Measurements from ENCODE around the gene TFDP1.

Gene TFDP1

GRCh38 chr13:113648216-113648610 lies 63.7 kb downstream of the TFDP1 start:
- DNase-seq (ENCODE audit: low spot score): no peak

GRCh38 chr13:113649212-113649611 lies 64.7 kb downstream of the TFDP1 start:
- no peak for DNase-seq (ENCODE audit: low spot score)

GRCh38 chr13:113650275-113650674 lies 65.7 kb downstream of the TFDP1 start:
- no peak for DNase-seq (ENCODE audit: low spot score)

GRCh38 chr13:113650731-113651148 lies 66.2 kb downstream of the TFDP1 start:
- DNase-seq (ENCODE audit: low spot score): no peak

GRCh38 chr13:113651511-113652403 lies 67.2 kb downstream of the TFDP1 start:
- DNase-seq (ENCODE audit: low spot score): no peak

- no peak for DNase-seq (ENCODE audit: low spot score)
These were observed 68.1 kb downstream of the TFDP1 start for GRCh38 chr13:113652404-113653263.

DNA sequence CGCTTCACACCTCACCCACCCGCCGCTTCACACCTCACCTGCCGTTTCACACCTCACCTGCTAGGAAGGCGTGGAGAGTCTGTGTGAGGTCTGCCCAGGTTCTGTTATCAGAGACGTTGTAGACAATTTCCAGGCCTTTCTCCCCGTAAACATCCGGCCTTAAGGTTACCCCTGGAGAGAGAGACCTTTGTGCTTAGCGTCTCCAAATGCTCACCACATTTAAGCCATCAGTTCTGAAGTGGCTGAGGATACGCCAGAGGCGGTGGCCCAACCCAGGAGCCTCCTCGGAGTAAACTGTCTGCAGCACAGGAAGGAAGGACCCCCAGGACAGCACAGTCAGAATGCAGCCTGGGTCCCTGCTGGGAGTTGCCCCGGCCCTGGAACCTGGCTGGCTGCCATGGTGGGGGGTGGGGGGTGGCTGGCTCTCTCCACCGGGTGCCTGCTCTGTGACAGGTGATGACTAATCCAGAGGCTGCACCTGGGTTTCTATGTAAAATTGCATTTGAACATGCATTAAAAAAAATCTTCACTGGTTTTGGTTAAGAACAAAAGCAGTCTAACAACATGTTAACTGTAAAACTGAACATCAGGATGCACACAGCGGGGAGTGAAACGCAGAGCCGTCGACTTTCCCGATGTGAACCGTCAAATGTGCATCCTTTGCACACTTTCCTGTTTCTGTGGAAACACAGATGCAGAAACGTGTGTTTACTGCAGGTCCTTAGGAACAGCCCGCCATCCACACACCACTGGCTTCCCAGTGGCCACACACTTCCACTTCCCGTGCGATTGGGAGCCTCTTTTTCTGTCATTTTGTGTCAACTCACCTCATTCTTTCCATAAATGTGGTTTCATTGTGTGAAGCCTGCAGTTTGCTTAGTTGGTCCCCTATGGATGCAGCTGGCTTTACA lies 69.0 kb downstream of the TFDP1 start:
- no peak for DNase-seq (ENCODE audit: low spot score)

GRCh38 chr13:113654175-113654560 lies 69.6 kb downstream of the TFDP1 start:
- no peak for DNase-seq (ENCODE audit: low spot score)

DNA sequence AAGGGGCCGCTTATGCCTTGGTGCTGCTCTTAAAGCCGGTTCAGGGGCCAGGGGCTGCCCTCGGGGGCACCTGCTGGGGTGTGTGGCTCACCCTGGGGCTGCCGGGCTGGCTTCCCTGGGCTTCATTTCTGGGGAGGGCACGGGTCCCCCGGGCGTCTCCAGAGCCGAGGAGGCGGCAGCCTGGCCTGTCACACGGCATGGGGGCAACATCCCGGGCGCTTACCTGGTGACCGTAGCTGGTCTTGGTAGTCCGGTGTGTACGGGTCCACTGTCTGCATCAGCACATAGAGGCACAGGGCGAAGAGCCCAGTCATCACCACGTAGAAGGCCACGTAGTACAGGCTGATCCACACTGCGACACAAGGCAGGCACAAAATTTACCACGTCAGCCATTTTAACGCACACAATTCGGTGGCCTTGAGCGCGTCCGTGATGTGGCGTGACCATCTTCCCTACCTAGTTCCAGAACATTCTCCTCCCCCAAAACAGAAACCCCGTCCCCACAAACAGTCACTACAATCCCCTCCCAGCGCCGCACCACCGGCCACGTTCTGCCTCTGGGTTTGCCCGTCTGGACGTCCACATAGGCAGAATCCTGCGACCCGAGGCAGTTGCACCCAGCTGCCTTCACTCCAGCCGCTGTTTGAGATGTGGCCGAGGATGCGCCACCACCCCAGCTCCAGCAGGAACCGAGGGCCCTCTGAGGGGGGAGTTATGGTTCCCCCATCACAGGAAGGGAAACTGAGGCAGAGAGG lies 70.2 kb downstream of the TFDP1 start:
- DNase-seq (ENCODE audit: low spot score): no peak

DNA sequence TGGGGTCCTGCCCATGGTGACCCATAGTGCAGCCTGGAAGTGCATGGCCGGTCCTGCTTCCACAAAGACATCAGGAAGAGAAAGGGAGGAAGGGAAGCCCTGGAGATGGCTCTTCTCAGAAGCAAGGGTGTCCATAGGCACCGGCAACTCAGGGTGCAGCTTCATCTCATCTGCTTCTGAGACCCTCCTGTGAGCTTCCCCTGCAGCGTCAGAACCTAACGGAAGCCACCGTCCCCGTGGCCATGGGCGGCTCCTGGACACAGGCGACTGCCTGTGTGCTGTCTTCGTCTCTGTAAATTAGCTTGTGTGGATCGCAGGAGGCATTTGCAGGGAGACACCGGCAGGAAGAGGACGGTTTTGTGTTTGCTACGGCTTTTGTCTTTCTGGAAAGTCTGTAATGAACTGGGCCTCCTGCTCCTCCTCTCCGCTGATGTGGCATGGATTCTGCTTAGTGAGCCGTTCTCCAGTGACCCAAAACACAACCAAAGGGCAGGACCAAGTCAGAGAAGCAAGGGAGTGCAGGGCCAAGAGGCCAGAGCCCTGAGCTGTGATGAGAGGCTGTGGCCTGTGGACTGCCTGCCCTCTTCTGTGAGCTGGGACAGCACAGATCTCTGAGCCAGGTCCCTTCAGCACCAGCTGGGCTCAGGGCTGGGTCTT lies 70.9 kb downstream of the TFDP1 start:
- DNase-seq (ENCODE audit: low spot score): no peak

DNA sequence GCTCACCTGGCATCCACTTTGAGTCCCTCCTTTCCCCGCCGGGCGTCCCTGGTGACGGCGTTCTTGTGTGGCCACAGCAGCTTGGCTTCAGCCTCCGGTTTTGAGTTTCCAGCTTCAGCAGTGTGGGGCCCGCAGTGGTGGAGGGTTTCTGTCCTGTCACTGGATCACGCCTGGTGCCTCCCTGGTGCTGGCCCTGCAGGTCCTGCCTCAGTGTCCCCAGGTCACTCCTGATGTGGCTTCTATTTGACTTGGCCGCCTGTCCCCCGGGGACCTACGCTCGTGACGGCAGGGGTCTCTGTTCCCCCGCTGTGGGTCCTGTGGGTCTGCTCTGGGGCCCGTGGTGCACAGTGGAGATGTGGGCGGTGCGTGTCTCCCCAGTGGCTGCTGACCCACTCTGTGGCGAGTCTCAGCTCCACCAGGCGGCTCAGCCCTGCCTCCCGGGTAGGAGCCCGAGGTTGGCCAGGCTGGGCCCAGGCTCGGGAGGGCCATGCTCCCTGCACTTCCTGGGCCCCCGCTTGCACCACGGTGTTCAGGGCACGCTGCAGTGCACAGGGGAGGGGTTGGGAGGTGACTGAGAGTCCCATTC lies 71.5 kb downstream of the TFDP1 start:
- DNase-seq (ENCODE audit: low spot score): no peak

- DNase-seq (ENCODE audit: low spot score): no peak
These were observed 72.5 kb downstream of the TFDP1 start for GRCh38 chr13:113656831-113657671.

GRCh38 chr13:113657851-113658741 lies 73.5 kb downstream of the TFDP1 start, which contains the start of gene ATP4B:
ATP4B (minus strand) TSS chr13:113658198; CDS start chr13:113658144, 54 bp downstream.
- DNase-seq (ENCODE audit: low spot score): no peak

- DNase-seq (ENCODE audit: low spot score): no peak
These were observed 74.3 kb downstream of the TFDP1 start for GRCh38 chr13:113658836-113659235.

- DNase-seq (ENCODE audit: low spot score): no peak
These were observed 74.8 kb downstream of the TFDP1 start for GRCh38 chr13:113659337-113659736.

DNA sequence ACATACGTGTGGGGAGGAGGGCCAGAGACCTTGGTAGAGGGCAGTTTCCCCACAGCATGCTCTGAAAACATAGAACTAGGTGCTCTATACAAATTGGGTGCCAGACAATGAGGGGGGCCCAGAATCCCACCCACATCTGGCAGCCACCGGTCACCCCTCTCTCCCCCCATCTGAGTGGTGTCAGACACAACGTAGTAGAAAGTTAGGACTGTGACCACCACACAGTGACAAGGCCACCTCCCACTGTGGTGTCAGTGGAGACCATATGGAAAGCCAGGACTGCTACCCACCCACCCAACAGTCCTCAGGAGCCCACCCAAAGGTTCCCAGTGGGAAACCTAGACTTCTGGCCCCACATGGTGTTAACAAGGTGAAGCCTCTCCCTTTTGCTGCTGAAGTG lies 75.5 kb downstream of the TFDP1 start:
- no peak for DNase-seq (ENCODE audit: low spot score)

- DNase-seq (ENCODE audit: low spot score): no peak
These were observed 77.0 kb downstream of the TFDP1 start for GRCh38 chr13:113661509-113661908.

DNA sequence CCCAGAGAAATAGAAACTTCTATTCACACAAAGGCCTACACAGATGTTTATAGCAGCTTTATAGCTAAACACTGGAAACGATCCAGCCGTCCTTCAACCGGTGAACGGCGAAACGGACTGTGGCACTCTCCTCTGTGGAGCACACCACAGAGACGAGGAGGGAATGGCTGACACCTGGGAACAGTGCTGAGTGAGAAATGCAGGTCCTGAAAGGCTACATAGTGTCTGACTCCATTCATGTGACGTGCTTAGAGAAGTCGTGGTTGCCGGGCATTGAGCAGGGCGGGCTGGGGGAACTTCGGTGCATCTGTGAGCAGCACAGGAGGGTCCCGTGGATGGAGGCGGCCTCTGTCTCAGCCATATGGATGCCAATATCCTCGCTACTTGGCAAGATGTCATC lies 79.4 kb downstream of the TFDP1 start:
- no peak for DNase-seq (ENCODE audit: low spot score)
